ENCODE data around the gene USH2A.

Gene USH2A

GRCh38 chr1:216389774-216390173, 33.5 kb downstream of the USH2A start:
- Histone ChIP-seq H3K36me3 (ENCODE audit: control insufficient read depth in 2 of 2, insufficient read depth in 1 of 2, low read length in 2 of 2) (no peaks in the 10 kb centered on the region), H3K9me3 (ENCODE audit: control insufficient read depth, insufficient read depth, low read depth, low read length) (no peaks in the 10 kb centered on the region), H3K4me3 (ENCODE audit: low read depth, low read length) (no peak overlapping the region), H3K27ac (ENCODE audit: extremely low read depth, low read depth, low read length) (no peak overlapping the region), H3K4me1 (ENCODE audit: control insufficient read depth, insufficient read depth, low read length) (no peaks in the 10 kb centered on the region)
- CTCF ChIA-PET: no interaction called here
- TF ChIP-seq ZNF18 (tag by site-specific recombination; IDR thresholded peaks at IDR 0.05) (no peak), ZNF10 (tag by site-specific recombination; IDR thresholded peaks at IDR 0.05) (no peak), ZNF704 (tag by site-specific recombination; IDR thresholded peaks at IDR 0.05) (no peak), ZNF610 (tag by site-specific recombination; IDR thresholded peaks at IDR 0.05; ENCODE audit: borderline replicate concordance) (no peak), ZNF37A (tag by site-specific recombination; IDR thresholded peaks at IDR 0.05) (no peak), ZNF157 (tag by site-specific recombination; IDR thresholded peaks at IDR 0.05) (no peak), ZNF248 (tag by site-specific recombination; IDR thresholded peaks at IDR 0.05) (no peak), MZF1 (tag by site-specific recombination; IDR thresholded peaks at IDR 0.05; ENCODE audit: borderline replicate concordance) (no peak), ZFHX2 (tag by site-specific recombination; conservative IDR thresholded peaks at IDR 0.05) (no peak), ZNF223 (tag by site-specific recombination; IDR thresholded peaks at IDR 0.05) (no peak), ZNF701 (tag by site-specific recombination; IDR thresholded peaks at IDR 0.05) (no peak)
- TF ChIP-seq, protein P1, sequence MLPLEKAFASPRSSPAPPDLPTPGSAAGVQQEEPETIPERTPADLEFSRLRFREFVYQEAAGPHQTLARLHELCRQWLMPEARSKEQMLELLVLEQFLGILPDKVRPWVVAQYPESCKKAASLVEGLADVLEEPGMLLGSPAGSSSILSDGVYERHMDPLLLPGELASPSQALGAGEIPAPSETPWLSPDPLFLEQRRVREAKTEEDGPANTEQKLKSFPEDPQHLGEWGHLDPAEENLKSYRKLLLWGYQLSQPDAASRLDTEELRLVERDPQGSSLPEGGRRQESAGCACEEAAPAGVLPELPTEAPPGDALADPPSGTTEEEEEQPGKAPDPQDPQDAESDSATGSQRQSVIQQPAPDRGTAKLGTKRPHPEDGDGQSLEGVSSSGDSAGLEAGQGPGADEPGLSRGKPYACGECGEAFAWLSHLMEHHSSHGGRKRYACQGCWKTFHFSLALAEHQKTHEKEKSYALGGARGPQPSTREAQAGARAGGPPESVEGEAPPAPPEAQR (tag by site-specific recombination; IDR thresholded peaks at IDR 0.05): no peak
- TF ChIP-seq, protein P2, sequence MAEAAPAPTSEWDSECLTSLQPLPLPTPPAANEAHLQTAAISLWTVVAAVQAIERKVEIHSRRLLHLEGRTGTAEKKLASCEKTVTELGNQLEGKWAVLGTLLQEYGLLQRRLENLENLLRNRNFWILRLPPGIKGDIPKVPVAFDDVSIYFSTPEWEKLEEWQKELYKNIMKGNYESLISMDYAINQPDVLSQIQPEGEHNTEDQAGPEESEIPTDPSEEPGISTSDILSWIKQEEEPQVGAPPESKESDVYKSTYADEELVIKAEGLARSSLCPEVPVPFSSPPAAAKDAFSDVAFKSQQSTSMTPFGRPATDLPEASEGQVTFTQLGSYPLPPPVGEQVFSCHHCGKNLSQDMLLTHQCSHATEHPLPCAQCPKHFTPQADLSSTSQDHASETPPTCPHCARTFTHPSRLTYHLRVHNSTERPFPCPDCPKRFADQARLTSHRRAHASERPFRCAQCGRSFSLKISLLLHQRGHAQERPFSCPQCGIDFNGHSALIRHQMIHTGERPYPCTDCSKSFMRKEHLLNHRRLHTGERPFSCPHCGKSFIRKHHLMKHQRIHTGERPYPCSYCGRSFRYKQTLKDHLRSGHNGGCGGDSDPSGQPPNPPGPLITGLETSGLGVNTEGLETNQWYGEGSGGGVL (tag by site-specific recombination; IDR thresholded peaks at IDR 0.05): no peak
- TF ChIP-seq, protein P3, sequence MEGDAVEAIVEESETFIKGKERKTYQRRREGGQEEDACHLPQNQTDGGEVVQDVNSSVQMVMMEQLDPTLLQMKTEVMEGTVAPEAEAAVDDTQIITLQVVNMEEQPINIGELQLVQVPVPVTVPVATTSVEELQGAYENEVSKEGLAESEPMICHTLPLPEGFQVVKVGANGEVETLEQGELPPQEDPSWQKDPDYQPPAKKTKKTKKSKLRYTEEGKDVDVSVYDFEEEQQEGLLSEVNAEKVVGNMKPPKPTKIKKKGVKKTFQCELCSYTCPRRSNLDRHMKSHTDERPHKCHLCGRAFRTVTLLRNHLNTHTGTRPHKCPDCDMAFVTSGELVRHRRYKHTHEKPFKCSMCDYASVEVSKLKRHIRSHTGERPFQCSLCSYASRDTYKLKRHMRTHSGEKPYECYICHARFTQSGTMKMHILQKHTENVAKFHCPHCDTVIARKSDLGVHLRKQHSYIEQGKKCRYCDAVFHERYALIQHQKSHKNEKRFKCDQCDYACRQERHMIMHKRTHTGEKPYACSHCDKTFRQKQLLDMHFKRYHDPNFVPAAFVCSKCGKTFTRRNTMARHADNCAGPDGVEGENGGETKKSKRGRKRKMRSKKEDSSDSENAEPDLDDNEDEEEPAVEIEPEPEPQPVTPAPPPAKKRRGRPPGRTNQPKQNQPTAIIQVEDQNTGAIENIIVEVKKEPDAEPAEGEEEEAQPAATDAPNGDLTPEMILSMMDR (tag by site-specific recombination; IDR thresholded peaks at IDR 0.05): no peak
- TF ChIP-seq, protein P4, sequence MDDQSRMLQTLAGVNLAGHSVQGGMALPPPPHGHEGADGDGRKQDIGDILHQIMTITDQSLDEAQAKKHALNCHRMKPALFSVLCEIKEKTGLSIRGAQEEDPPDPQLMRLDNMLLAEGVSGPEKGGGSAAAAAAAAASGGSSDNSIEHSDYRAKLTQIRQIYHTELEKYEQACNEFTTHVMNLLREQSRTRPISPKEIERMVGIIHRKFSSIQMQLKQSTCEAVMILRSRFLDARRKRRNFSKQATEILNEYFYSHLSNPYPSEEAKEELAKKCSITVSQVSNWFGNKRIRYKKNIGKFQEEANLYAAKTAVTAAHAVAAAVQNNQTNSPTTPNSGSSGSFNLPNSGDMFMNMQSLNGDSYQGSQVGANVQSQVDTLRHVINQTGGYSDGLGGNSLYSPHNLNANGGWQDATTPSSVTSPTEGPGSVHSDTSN (CRISPR knock-in tag; IDR thresholded peaks at IDR 0.05): no peak
- POLR2A ChIA-PET: no interaction called here

- no peak overlapping the region for H3K27ac ChIP-seq (ENCODE audit: extremely low read depth, low read depth, low read length)
- H3K36me3 ChIP-seq (ENCODE audit: control insufficient read depth in 2 of 2, insufficient read depth in 1 of 2, low read length in 2 of 2): no peaks in the 10 kb centered on the region
- no peaks in the 10 kb centered on the region for H3K4me1 ChIP-seq (ENCODE audit: control insufficient read depth, insufficient read depth, low read length)
- CTCF ChIA-PET: no interaction called here
- TF ChIP-seq ZNF184 (tag by site-specific recombination; IDR thresholded peaks at IDR 0.05) (no peak), ZNF341 (tag by site-specific recombination; IDR thresholded peaks at IDR 0.05; ENCODE audit: low read depth) (no peak)
- POLR2A ChIA-PET: no interaction called here
- no peaks in the 10 kb centered on the region for H3K9me3 ChIP-seq (ENCODE audit: control insufficient read depth, insufficient read depth, low read depth, low read length)
- no peak overlapping the region for H3K4me3 ChIP-seq (ENCODE audit: low read depth, low read length)
Observed at GRCh38 chr1:216388558-216388957, 34.7 kb downstream of the USH2A start.

All from HEK293 (cell line).